HepG2 (cell line): Measurements from ENCODE around the gene RUSC1. TPM values are rescaled to one million over a fixed set of nuclear protein-coding genes. Genes with fewer than 3 reads are reported as not detected.

ENCODE experiments used
- ATAC-seq: fragments of 200-7000 bp; cut with Tn5 transposase; 3 replicates; pipeline ENCODE4 v1.9.1; 2020; ENCODE audit warnings: mild to moderate bottlenecking, moderate library complexity
- BruUV-seq: library from RNA; stranded (reverse); fragments of 400-500 nt; replicated peaks from 2 replicates; lab custom pipeline; 2021; lab: Mats Ljungman, UMichigan
- CTCF ChIA-PET: fragments of 300-600 bp; formaldehyde crosslinking; extraction: SDS; loops from one replicate; lab custom pipeline; 2021; ENCODE audit warnings: low total read pairs, inconsistent platforms, low intra/inter-chr PET ratio; lab: Yijun Ruan, JAX
- POLR2A ChIA-PET: fragments of 350-600 bp; sonication (Branson Sonifier 250); formaldehyde crosslinking; loops from one replicate; lab custom pipeline; 2020; ENCODE audit warnings: antibody characterized with exemption, inconsistent platforms; lab: Yijun Ruan, JAX
- DNase-seq: peaks from one replicate; pipeline ENCODE4 v3.0.0-alpha.2; 2015; ENCODE audit warnings: low spot score
- FAIRE-seq: peaks from 3 replicates; lab custom pipeline; 2011; peaks lifted over from hg19 to GRCh38; lab: Jason Lieb, UNC
- H2AFZ ChIP-seq: one replicate; pipeline ENCODE4 v1.6.1; 2011; ENCODE audit warnings: low read length, inconsistent platforms
- H3K27ac ChIP-seq: fragments of 300-600 bp; 3 replicates; pipeline ENCODE4 v1.8.0; 2011; ENCODE audit warnings: mixed run types, mild to moderate bottlenecking, mixed read lengths, low read length, inconsistent platforms; ENCODE audit not compliant: insufficient read depth; ENCODE audit errors: extremely low read length
- H3K27me3 ChIP-seq, 2 experiments: fragments of 200-600 bp in 1 of 2; 2 replicates in 1 of 2; 3 replicates in 1 of 2; pipeline versions ENCODE4 v1.6.0 to v1.8.0; 2011; ENCODE audit warnings: low read length in 2 of 2, mild to moderate bottlenecking in 2 of 2, moderate library complexity in 2 of 2, inconsistent platforms in 1 of 2; ENCODE audit not compliant: insufficient read depth in 2 of 2, control insufficient read depth in 1 of 2
- H3K36me3 ChIP-seq, 2 experiments: fragments of 200-600 bp in 1 of 2; replicated peaks in 1 of 2; 2 replicates in 1 of 2; 3 replicates in 1 of 2; pipeline versions ENCODE4 v1.5.1 to v1.8.0; 2011; ENCODE audit warnings: low read length in 2 of 2, inconsistent platforms in 1 of 2; ENCODE audit not compliant: insufficient read depth in 2 of 2, control insufficient read depth in 1 of 2
- H3K4me1 ChIP-seq: 2 replicates; pipeline ENCODE4 v1.5.1; 2012; ENCODE audit warnings: low read length, inconsistent platforms; ENCODE audit not compliant: insufficient read depth
- H3K4me2 ChIP-seq: 2 replicates; pipeline ENCODE4 v1.6.0; 2011; ENCODE audit warnings: low read depth, low read length, inconsistent platforms
- H3K4me3 ChIP-seq, 3 experiments: fragments of 200-600 bp in 1 of 3; sonication (generic), shearing (Covaris generic) in 1 of 3; replicated peaks in 1 of 3; 2 replicates each; pipeline ENCODE4 v1.5.1; 2011 to 2016; ENCODE audit warnings: low read length in 3 of 3, inconsistent platforms in 2 of 3, low read depth in 2 of 3, mild to moderate bottlenecking in 2 of 3, control low read depth in 1 of 3, mixed read lengths in 1 of 3; ENCODE audit not compliant: insufficient read depth in 1 of 3
- H3K79me2 ChIP-seq: one replicate; pipeline ENCODE4 v1.6.1; 2011; ENCODE audit warnings: low read length, inconsistent platforms; ENCODE audit not compliant: insufficient read depth
- H3K9ac ChIP-seq: 2 replicates; pipeline ENCODE4 v1.6.0; 2011; ENCODE audit warnings: mild to moderate bottlenecking, low read depth, low read length, inconsistent platforms; ENCODE audit not compliant: insufficient read depth
- H3K9me3 ChIP-seq: 2 replicates; pipeline ENCODE4 v1.5.1; 2012; ENCODE audit warnings: mild to moderate bottlenecking, low read length
- H4K20me1 ChIP-seq: 2 replicates; pipeline ENCODE4 v1.6.0; 2011; ENCODE audit warnings: inconsistent platforms, mild to moderate bottlenecking, low read length, moderate library complexity; ENCODE audit not compliant: insufficient read depth
- CBX2 ChIP-seq, 2 experiments: fragments of 200-600 bp in 1 of 2; sonication (generic); formaldehyde crosslinking in 1 of 2; IDR thresholded peaks; 2 replicates each; pipeline versions ENCODE4 v1.7.0 to v1.8.1; 2018 to 2022; ENCODE audit warnings: low read depth in 2 of 2, low read length in 1 of 2, mild to moderate bottlenecking in 1 of 2, missing genetic modification reagents in 1 of 2
- ELF3 ChIP-seq: IDR thresholded peaks from 2 replicates; pipeline ENCODE4 v1.6.1; 2016; ENCODE audit warnings: missing genetic modification reagents, missing compliant biosample characterization
- HMG20B ChIP-seq: conservative IDR thresholded peaks from 2 replicates; pipeline ENCODE4 v1.6.1; 2016; ENCODE audit warnings: missing genetic modification reagents, missing compliant biosample characterization
- KAT2B ChIP-seq: fragments of 150-350 bp; IDR thresholded peaks from 2 replicates; pipeline ENCODE4 v1.6.1; 2014; ENCODE audit warnings: low read depth, low read length, borderline replicate concordance
- MIER2 ChIP-seq: IDR thresholded peaks from 2 replicates; pipeline ENCODE4 v1.6.1; 2016; ENCODE audit warnings: missing biosample characterization, missing genetic modification reagents
- MIER3 ChIP-seq: IDR thresholded peaks from 2 replicates; pipeline ENCODE4 v1.6.1; 2016; ENCODE audit warnings: missing compliant biosample characterization, borderline replicate concordance
- POLR2G ChIP-seq: fragments of 200-400 bp; formaldehyde crosslinking; IDR thresholded peaks from 2 replicates; pipeline ENCODE4 v1.6.1; 2018; ENCODE audit warnings: mild to moderate bottlenecking, low read depth, low read length, moderate library complexity
- RXRB ChIP-seq: IDR thresholded peaks from 2 replicates; pipeline ENCODE4 v1.6.1; 2016; ENCODE audit warnings: borderline replicate concordance, missing genetic modification reagents, missing compliant biosample characterization
- SMAD3 ChIP-seq: sonication (generic); formaldehyde crosslinking; IDR thresholded peaks from 2 replicates; pipeline ENCODE4 v1.4.0; 2020; ENCODE audit warnings: missing genetic modification reagents
- SMARCE1 ChIP-seq: fragments of 450-650 bp; IDR thresholded peaks from 2 replicates; pipeline ENCODE4 v1.6.1; 2017; ENCODE audit warnings: borderline replicate concordance
- THAP9 ChIP-seq: sonication (generic); formaldehyde crosslinking; IDR thresholded peaks from 2 replicates; pipeline ENCODE4; 2020; ENCODE audit warnings: missing genetic modification reagents, mild to moderate bottlenecking, borderline replicate concordance
- ZFP62 ChIP-seq: sonication (generic); formaldehyde crosslinking; IDR thresholded peaks from 2 replicates; pipeline ENCODE4 v1.4.0; 2020; ENCODE audit warnings: missing genetic modification reagents
- ZNF446 ChIP-seq: sonication (generic); formaldehyde crosslinking; IDR thresholded peaks from 2 replicates; pipeline ENCODE4 v1.5.0; 2020; ENCODE audit warnings: mild to moderate bottlenecking, missing genetic modification reagents
- ZNF576 ChIP-seq: sonication (generic); formaldehyde crosslinking; IDR thresholded peaks from 2 replicates; pipeline ENCODE4 v1.4.0; 2020; ENCODE audit warnings: mild to moderate bottlenecking, missing genetic modification reagents
- ZNF703 ChIP-seq: sonication (generic); formaldehyde crosslinking; IDR thresholded peaks from 2 replicates; pipeline ENCODE4 v1.5.1; 2020; ENCODE audit warnings: missing genetic modification reagents, mild to moderate bottlenecking, moderate library complexity, borderline replicate concordance
- ZNF766 ChIP-seq: sonication (generic); formaldehyde crosslinking; IDR thresholded peaks from 2 replicates; pipeline ENCODE4 v1.5.0; 2020; ENCODE audit warnings: missing genetic modification reagents, borderline replicate concordance
- WGBS: methylation state at CpG from one replicate; pipeline ENCODE4 v1.1.6; 2017; ENCODE audit warnings: low lambda C conversion rate; 5-methylcytosine and 5-hydroxymethylcytosine counted together
- in situ Hi-C: cut with HindIII; loops from 2 replicates; pipeline ENCODE4 v1.10.0; 2017; ENCODE audit warnings: low pct_unique_long_range_greater_than_20kb; ENCODE audit not compliant: extremely low pct_ligation_motif_present
- intact Hi-C: fragments of 100-400 bp; cut with micrococcal nuclease; formaldehyde crosslinking; loops from one replicate; pipeline ENCODE4 v1.10.0; 2022; ENCODE audit not compliant: unreplicated experiment
- polyA plus RNA-seq, 8 experiments: library from polyadenylated mRNA; depleted of rRNA in 3 of 8; stranded (reverse) in 7 of 8; unstranded in 1 of 8; fragments of >200 nt; fragmentation: Illumina TruSeq in 4 of 8; extraction: Trizol in 4 of 8; gene quantifications; 2 replicates each; pipeline versions ENCODE4 v1.2.1 to v1.2.3, GENCODE V29; 2011 to 2016; ENCODE audit warnings: low read depth in 4 of 8, missing spikeins in 1 of 8, mixed read lengths in 1 of 8; ENCODE audit not compliant: insufficient read depth in 1 of 8
- total RNA-seq, 5 experiments: library from RNA; depleted of rRNA; stranded (reverse); fragments of >200 nt; fragmentation: Illumina TruSeq; extraction: Trizol; gene quantifications; 2 replicates each; pipeline ENCODE4 v1.2.3, GENCODE V29; 2016; ENCODE audit warnings: low read depth in 1 of 5
- TF ChIP-seq, protein P1 (sequence below): IDR thresholded peaks from 2 replicates; pipeline ENCODE4 v1.6.1; 2018; ENCODE audit warnings: missing genetic modification reagents
- TF ChIP-seq, protein P2 (sequence below): sonication (generic); formaldehyde crosslinking; IDR thresholded peaks from 2 replicates; pipeline ENCODE4 v1.8.1; 2023; ENCODE audit warnings: mild to moderate bottlenecking, missing genetic modification reagents

The RUSC1 gene
- total and polyA plus RNA-seq, 2 of the 13 experiments (the other 11 are each of a cell fraction or from before 2014, with no cell fraction given), result 18.7 to 20.4 TPM

- DNase-seq, result peak; percentile 93
- peaks cover 11 to 22% of the 10 kb centered on the region in 2 experiments for H3K36me3 ChIP-seq
- H3K9ac ChIP-seq, result peak within 1 kb of the TSS; percentile 77
- no peaks in the 10 kb centered on the region for H4K20me1 ChIP-seq
- WGBS, result 49% methylated on average over 24 of the region's 61 CpGs
- in situ Hi-C loops (no loop called here), intact Hi-C loops (no loop called here)
- ChIA-PET CTCF (interaction anchor here (1.5 kb wide), 1 partner anchor 23 kb away, joined by 3 read pairs; no protein-coding TSS in a partner anchor), POLR2A (interaction anchor here (0.7 to 3.3 kb wide), 25 partner anchors 11 to 714 kb away, joined by 3 to 69 read pairs (median 4); partner anchors contain the start of genes ENTREP3, FDPS, GON4L and PKLR)
- H3K27ac ChIP-seq, result peak within 1 kb of the TSS; percentile 82
- peak; percentile 85 for ATAC-seq
- H3K9me3 ChIP-seq, result no peaks in the 10 kb centered on the region
- FAIRE-seq, result peak; percentile 87
- H2AFZ ChIP-seq, result peak within 1 kb of the TSS; percentile 71
- H3K27me3 ChIP-seq, result no peaks in the 10 kb centered on the region; a peak in 2 of 5 replicates
- peak within 1 kb of the TSS; percentile 91 for H3K4me2 ChIP-seq
- peak within 1 kb of the TSS; percentile 83 to 92 (median 84) for H3K4me3 ChIP-seq
- H3K79me2 ChIP-seq, result peaks cover 28% of the 10 kb centered on the region
- peaks cover 53% of the 10 kb centered on the region for H3K4me1 ChIP-seq
- BruUV-seq, result TSS peak; percentile 56
- TF ChIP-seq MIER3 (CRISPR knock-in tag) (peak; percentile 83; the same call in 1 of the 2 replicates), ZNF576 (CRISPR knock-in tag) (no peak), MIER2 (CRISPR knock-in tag) (0 out of 2 replicates have a peak, but pooled peaks have one; percentile 46), CBX2 (IDR thresholded peaks at IDR 0.05; ENCODE audit: low read depth, low read length) (no peak), CBX2 (CRISPR knock-in tag; IDR thresholded peaks at IDR 0.05; ENCODE audit: low read depth) (no peak), ZNF766 (CRISPR knock-in tag) (no peak), KAT2B (no peak), THAP9 (CRISPR knock-in tag) (peak; percentile 75; the same call in 1 of the 2 replicates), SMARCE1 (no peak), POLR2G (peak; percentile 89), SMAD3 (CRISPR knock-in tag) (no peak), HMG20B (CRISPR knock-in tag) (no peak), ZNF703 (CRISPR knock-in tag) (no peak), ZFP62 (CRISPR knock-in tag) (no peak), ELF3 (peak; percentile 78), RXRB (0 out of 2 replicates have a peak, but pooled peaks have one; percentile 37), ZNF446 (CRISPR knock-in tag) (peak; percentile 66; the same call in 1 of the 2 replicates)
- TF ChIP-seq, protein P1, sequence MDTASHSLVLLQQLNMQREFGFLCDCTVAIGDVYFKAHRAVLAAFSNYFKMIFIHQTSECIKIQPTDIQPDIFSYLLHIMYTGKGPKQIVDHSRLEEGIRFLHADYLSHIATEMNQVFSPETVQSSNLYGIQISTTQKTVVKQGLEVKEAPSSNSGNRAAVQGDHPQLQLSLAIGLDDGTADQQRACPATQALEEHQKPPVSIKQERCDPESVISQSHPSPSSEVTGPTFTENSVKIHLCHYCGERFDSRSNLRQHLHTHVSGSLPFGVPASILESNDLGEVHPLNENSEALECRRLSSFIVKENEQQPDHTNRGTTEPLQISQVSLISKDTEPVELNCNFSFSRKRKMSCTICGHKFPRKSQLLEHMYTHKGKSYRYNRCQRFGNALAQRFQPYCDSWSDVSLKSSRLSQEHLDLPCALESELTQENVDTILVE (CRISPR knock-in tag), result peak; percentile 93
- TF ChIP-seq, protein P2, sequence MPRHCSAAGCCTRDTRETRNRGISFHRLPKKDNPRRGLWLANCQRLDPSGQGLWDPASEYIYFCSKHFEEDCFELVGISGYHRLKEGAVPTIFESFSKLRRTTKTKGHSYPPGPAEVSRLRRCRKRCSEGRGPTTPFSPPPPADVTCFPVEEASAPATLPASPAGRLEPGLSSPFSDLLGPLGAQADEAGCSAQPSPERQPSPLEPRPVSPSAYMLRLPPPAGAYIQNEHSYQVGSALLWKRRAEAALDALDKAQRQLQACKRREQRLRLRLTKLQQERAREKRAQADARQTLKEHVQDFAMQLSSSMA, result no peak
Observed at GRCh38 chr1:155273343-155274245, 47.1 kb upstream of the RUSC1 start, which contains the start of gene CLK2. CLK2 (minus strand) TSS chr1:155273504; CDS start chr1:155270977, 2,527 bp downstream.
